ENCODE data around the gene RELCH. TPM values are rescaled to one million over a fixed set of nuclear protein-coding genes. Genes with fewer than 3 reads are reported as not detected.

RELCH gene
- total RNA-seq, 1 experiment from 2014 or later = 19.5 TPM

DNA sequence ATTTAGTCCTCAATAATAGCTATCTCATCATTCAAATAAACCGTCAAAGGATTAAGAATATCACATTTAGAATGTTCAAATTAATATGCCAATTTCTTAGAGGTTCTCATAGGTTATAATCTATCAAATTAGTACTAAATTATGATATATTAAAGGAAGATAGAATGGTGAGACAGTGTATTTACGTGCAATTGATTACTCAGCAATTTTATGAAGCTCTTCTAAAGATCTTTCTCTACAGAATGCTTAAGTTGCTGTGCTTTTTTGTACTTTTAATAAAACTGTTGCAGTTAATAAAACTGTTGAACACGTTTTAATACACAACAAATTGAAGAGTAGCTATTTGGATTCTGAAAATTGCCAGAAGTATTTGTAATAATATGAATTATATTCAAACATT is 39.0 kb downstream of the RELCH start:
- ChIA-PET CTCF (no interaction called here), POLR2A (interaction anchor here (0.7 kb wide), 1 partner anchor 26 kb away, joined by 3 read pairs; no protein-coding TSS in a partner anchor)
- no peaks in the 10 kb centered on the region for H3K9me3 ChIP-seq (ENCODE audit: control insufficient read depth, insufficient read depth, low read depth, low read length)
- H3K4me1 ChIP-seq (ENCODE audit: control insufficient read depth, insufficient read depth, low read length) = no peaks in the 10 kb centered on the region
- BruUV-seq (replicated peaks) = no TSS peak
- ATAC-seq = no peak
- intact Hi-C loops (cut with micrococcal nuclease; ENCODE audit: unreplicated experiment) (no loop called here), in situ Hi-C loops (cut with HindIII; ENCODE audit: low pct_unique_long_range_greater_than_20kb, low sequenced_read_pairs) (no loop called here)
- H3K36me3 ChIP-seq (ENCODE audit: control insufficient read depth, insufficient read depth, low read length) = peaks cover 14% of the 10 kb centered on the region; the same call in 1 of the 2 replicates
- H3K27me3 ChIP-seq (ENCODE audit: control insufficient read depth, insufficient read depth, low read length) = no peaks in the 10 kb centered on the region
- no peak overlapping the region for H3K27ac ChIP-seq (ENCODE audit: low read length)
- H3K4me3 ChIP-seq (ENCODE audit: low read depth in 2 of 2, low read length in 2 of 2) = no peak overlapping the region
- TF ChIP-seq, protein P1, sequence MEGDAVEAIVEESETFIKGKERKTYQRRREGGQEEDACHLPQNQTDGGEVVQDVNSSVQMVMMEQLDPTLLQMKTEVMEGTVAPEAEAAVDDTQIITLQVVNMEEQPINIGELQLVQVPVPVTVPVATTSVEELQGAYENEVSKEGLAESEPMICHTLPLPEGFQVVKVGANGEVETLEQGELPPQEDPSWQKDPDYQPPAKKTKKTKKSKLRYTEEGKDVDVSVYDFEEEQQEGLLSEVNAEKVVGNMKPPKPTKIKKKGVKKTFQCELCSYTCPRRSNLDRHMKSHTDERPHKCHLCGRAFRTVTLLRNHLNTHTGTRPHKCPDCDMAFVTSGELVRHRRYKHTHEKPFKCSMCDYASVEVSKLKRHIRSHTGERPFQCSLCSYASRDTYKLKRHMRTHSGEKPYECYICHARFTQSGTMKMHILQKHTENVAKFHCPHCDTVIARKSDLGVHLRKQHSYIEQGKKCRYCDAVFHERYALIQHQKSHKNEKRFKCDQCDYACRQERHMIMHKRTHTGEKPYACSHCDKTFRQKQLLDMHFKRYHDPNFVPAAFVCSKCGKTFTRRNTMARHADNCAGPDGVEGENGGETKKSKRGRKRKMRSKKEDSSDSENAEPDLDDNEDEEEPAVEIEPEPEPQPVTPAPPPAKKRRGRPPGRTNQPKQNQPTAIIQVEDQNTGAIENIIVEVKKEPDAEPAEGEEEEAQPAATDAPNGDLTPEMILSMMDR (IDR thresholded peaks at IDR 0.05) = no peak
- no peak for TF ChIP-seq TCF7L2 (IDR thresholded peaks at IDR 0.05; ENCODE audit: low read depth, low read length)
- TF ChIP-seq, protein P2, sequence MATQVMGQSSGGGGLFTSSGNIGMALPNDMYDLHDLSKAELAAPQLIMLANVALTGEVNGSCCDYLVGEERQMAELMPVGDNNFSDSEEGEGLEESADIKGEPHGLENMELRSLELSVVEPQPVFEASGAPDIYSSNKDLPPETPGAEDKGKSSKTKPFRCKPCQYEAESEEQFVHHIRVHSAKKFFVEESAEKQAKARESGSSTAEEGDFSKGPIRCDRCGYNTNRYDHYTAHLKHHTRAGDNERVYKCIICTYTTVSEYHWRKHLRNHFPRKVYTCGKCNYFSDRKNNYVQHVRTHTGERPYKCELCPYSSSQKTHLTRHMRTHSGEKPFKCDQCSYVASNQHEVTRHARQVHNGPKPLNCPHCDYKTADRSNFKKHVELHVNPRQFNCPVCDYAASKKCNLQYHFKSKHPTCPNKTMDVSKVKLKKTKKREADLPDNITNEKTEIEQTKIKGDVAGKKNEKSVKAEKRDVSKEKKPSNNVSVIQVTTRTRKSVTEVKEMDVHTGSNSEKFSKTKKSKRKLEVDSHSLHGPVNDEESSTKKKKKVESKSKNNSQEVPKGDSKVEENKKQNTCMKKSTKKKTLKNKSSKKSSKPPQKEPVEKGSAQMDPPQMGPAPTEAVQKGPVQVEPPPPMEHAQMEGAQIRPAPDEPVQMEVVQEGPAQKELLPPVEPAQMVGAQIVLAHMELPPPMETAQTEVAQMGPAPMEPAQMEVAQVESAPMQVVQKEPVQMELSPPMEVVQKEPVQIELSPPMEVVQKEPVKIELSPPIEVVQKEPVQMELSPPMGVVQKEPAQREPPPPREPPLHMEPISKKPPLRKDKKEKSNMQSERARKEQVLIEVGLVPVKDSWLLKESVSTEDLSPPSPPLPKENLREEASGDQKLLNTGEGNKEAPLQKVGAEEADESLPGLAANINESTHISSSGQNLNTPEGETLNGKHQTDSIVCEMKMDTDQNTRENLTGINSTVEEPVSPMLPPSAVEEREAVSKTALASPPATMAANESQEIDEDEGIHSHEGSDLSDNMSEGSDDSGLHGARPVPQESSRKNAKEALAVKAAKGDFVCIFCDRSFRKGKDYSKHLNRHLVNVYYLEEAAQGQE (IDR thresholded peaks at IDR 0.05; ENCODE audit: insufficient read depth in 1 of 2, low read depth in 2 of 2, low read length in 1 of 2) = no peak
- DNase-seq (ENCODE audit: low read depth, low spot score) = no peak

DNA sequence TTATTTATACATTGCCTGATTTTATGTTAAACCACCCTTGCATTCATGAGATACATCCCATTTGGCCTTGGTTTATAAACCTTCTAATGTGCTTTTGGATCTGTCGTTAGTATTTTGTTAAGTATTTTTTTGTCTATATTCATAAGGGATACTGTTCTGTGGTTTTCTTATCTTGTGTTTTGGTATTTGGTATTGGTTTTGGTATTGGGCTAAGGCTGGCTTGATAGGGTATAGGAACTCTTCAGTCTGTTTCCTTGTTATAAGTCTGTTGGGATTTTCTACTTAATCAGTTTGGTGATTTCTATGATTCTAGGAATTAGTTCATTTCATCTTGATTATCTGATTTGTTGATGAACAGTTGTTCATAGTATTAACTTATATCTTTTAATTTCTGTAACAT is 49.2 kb downstream of the RELCH start:
- Histone ChIP-seq H3K4me1 (ENCODE audit: control insufficient read depth, insufficient read depth, low read length) (no peaks in the 10 kb centered on the region), H3K4me3 (ENCODE audit: low read depth in 2 of 2, low read length in 2 of 2) (no peak overlapping the region), H3K27ac (ENCODE audit: low read length) (no peak overlapping the region), H3K27me3 (ENCODE audit: control insufficient read depth, insufficient read depth, low read length) (no peaks in the 10 kb centered on the region), H3K36me3 (ENCODE audit: control insufficient read depth, insufficient read depth, low read length) (no peaks in the 10 kb centered on the region), H3K9me3 (ENCODE audit: control insufficient read depth, insufficient read depth, low read depth, low read length) (no peaks in the 10 kb centered on the region)
- ATAC-seq = no peak
- ChIA-PET POLR2A (no interaction called here), CTCF (no interaction called here)
- intact Hi-C loops (cut with micrococcal nuclease; ENCODE audit: unreplicated experiment) = no loop called here
- DNase-seq (ENCODE audit: low read depth, low spot score) = no peak
- in situ Hi-C loops (cut with HindIII; ENCODE audit: low pct_unique_long_range_greater_than_20kb, low sequenced_read_pairs) = no loop called here
- BruUV-seq (replicated peaks) = no TSS peak
- TF ChIP-seq TCF7L2 (IDR thresholded peaks at IDR 0.05; ENCODE audit: low read depth, low read length) = no peak
- no peak for TF ChIP-seq SIN3A (IDR thresholded peaks at IDR 0.05; ENCODE audit: borderline replicate concordance, insufficient read depth, low read depth, low read length)
- TF ChIP-seq POLR2AphosphoS5 (IDR thresholded peaks at IDR 0.05; ENCODE audit: low read depth, low read length) = no peak
- TF ChIP-seq, protein P2 (IDR thresholded peaks at IDR 0.05; ENCODE audit: insufficient read depth in 1 of 2, low read depth in 2 of 2, low read length in 1 of 2) = no peak
- TF ChIP-seq, protein P1 (IDR thresholded peaks at IDR 0.05) = no peak

Measured in Panc1 (cell line).